NCI-H82 (cell line): ENCODE results near the gene CSTB.

Experiments used
- DNase-seq: peaks from one replicate; lab custom pipeline; 2025; lab: John Stamatoyannopoulos, UW

The CSTB gene

DNA sequence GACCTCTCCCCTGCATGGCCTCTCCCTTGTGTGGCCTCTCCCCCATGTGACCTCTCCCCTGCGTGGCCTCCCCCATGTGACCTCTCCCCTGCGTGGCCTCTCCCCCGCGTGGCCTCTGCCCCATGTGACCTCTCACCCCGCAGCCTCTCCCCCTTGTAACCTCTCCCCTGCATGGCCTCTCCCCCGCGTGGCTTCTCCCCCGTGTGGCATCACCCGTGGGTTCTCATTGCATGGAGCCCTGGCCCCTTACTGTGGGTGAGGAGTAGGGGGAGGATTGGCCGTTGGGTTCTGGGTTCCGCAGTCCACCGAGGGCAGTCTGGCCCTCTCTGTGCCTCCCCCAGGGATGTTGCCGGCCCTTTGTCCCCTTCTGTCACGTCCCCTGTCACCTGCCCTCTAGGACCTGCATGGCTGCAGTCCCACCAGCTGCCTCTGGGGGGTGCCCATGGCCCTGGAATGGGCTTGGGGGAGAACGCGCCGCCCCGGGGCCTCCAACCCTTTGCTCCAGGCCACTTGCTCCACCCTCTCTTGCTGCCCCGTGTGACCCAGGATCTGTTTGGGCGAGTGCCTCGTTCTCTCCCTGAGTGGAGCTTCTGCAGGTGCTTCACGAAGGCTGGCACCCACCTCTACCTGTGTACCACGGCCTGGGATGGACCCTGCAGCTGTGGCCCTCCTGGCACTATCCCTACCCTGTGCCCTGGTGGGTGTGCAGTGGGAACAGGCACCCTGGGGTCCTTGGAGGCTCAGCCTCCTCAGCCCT is 34.6 kb upstream of the CSTB start:
- DNase-seq = peak; percentile 89

DNA sequence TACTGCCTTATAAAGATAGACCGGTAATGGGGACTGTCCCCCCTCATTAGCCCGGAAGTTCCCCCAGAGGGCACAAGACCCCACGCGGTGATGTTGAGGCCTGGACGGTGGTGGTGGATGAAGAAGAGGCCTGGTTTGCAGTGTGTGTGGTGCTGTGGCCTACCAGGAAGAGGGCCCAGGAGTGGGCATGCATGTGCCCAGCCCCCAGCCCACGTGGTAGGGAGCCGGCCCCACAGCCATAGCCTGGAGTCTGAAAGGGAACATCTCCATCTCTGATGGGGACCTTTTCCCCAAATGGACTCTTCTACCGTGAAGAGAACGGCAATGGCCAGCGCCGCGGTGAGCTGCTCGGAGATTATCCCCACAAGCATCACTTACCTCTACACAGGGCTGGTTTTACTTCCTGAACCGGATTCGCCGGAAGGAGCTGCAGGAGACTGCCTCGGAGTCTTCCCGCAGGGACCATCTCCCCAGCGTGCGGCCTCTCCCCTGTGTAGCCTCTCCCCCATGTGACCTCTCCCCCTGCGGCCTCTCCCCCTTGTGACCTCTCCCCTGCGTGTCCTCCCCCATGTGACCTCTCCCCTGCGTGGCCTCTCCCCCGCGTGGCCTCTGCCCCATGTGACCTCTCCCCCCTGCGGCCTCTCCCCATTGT is 33.9 kb upstream of the CSTB start:
- peak; percentile 26 for DNase-seq

DNA sequence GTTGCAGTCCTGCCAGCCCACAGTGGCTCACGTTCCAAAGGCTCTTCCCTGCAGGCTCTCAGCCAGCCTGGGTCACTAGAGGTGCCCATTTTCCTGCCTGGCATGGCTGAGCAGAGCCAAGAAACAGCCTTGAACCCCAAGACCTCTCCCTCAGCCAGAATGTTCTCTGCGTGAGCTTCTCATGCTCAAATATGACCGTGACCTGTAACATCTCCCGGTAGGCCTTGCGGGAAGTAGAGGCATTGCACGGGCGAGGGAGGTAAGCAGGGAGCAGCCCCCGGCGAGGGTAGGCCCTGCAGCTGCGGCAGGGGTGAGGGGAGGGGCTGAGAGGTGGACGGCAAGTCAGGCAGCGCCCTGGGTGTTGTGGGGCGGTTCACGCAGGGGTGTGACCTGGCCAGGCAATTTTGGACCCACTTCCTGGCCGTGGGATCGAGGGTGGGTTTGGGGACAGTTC is 33.3 kb upstream of the CSTB start:
- DNase-seq = no peak

DNA sequence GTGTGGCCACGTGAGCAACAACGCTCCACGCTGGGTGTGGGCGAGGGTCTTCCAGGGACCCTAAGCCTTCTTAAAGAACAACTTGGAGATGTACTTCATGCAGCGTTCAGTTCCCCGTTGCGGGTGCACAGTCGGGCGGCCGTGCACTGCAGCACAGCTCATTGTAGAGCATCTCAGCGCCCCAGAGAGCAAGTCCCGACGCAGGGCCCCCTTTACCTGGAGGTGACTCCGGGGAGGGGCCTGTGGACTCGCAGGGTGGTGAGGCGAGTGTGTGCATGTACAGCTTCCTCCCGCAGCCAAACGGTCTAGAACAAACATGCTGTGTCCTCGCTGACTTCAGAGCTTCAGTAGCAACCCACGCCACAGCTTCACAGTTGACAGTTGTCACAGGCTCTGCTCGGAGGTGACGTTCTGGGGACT is 32.7 kb upstream of the CSTB start:
- no peak for DNase-seq

DNA sequence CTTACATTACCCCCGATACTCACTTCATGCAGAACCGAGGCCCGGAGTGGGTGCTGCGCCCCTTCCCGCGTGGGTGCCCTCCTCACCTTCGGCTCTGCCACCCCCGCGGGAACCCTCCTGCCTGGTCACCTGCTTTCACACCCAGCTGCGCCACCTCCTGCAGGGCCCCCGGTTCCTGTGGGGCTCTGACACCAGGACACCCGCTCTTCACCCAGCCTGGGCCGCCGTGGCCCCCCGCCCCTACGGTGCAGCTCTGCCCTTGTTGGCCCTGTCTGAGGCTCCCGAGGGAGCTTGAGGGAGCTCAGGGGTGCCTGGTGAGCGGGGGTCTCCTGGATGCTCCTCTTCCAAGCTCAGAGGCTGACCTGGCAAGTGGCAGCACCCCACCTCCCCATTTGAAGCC is 32.3 kb upstream of the CSTB start:
- DNase-seq = no peak

DNA sequence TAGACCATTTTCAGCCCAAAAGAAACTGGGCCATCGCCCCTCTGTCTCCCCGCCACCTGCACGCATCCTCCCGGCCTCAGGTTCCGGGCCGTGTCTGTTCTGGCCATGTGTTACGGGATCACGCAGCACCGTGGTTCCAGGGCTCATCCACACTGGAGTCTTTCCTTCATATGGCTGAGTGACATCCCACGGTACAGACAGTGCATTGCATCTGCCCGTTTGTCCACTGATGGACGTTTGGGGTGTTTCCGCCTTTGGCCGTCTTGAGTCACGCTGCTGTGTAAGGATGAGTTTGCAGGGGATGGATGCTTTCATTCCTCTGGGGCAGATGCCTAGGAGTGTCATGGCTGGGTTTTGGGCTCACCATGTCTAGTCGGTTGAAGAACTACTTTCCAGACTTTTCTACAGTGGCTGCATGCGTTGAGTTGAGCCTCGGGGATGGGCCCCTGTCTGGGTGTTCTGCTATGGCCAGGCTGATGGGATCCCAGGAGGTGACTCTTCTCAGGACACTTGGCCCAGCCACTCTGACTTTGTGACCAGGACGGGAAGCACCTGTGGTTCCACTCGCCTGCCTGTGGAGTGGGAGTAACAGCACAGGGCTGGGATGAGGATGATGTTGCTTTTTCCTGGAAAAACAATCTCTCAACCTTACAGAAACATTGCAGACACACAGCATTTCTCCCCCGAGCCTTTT is 30.1 kb upstream of the CSTB start:
- no peak for DNase-seq

DNA sequence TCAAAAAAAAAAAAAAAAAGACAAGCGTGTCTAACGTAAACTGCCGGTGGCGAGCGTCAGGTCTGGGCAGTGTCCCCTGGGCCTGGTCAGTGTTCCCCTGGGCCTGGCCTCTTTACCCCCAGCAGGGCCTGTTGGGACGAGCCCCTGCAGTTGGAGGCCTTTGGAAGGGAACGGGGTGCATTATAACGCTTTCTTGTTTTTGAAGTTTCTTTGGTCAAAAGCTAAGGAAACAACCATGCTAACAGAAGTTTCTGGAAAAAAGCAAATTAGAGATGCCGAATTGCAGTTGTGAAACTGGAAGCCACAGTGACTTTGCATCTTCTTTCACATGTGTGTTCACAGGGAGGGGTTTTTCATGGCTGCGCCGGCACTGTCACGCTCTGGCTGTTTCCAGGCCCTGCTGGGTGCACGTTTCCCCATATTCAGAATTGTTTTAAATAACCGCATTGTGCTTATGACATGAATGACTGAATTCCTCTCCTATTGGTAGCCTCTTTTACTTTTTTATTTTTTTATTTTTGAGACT is 29.2 kb upstream of the CSTB start:
- no peak for DNase-seq

DNA sequence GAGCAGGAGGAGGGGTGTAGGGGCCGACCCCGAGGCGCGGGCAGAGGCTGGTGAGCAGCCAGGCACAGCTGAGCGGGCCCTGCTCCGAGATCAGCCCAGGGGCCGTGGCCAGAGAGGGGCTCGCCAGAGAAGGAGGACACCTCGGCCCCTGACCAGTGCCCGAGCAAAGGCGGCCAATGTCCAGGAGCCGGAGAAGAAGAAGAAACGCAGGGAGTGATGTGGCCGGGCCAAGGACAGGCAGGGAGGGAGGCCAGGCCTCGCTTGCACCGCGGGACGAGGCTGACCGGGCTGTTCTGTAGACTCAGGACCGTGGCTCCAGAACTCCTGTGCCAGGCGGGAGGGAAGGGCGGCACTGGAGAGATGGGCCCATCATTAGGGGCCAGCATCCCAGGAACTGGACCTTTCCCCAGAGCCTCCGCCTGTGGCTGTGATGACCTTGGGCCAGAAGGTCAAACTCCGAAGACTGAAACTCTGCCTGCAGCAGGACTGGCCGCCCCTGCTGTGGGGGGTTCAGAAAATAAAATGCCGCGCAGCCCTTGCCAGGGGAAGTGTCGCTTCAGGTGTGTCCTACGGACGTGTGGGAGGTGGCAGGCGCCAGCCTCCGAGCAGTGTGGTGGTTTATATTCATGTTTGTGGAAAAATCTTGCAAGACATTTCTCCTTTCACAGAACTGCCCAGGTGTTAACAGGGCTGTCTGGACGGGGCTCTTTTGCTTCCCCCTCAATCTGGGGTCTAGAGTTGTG is 27.6 kb upstream of the CSTB start:
- no peak for DNase-seq

DNA sequence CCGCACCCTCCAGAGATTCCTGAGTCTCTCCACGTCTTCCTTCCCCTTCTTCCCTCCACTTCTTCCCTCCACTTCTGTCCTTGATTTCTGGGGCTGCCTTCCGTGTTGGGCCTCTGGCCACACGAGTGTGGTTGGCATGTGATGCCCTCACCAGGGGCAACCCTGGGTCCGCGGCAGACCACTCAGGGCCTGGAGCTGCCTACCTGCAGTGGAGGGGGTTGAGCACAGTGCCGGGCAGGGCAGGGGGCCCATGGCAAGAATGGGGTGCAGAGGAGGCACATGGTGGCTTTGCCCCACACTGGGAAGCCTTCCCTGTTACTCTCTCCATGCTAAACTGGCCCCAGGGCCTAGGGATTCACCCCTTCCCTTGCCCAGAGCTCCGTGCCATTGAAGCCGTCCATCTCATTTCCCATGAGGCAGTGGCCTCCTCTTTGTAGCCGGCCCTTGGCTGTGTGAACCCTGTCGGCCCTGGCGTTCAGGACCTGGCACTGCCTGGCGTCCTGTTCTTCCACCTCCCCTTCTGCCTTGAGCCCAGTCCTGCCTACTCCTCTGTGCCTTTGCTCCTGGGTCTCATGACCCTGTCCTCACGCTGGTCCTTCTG is 26.7 kb upstream of the CSTB start:
- no peak for DNase-seq

DNA sequence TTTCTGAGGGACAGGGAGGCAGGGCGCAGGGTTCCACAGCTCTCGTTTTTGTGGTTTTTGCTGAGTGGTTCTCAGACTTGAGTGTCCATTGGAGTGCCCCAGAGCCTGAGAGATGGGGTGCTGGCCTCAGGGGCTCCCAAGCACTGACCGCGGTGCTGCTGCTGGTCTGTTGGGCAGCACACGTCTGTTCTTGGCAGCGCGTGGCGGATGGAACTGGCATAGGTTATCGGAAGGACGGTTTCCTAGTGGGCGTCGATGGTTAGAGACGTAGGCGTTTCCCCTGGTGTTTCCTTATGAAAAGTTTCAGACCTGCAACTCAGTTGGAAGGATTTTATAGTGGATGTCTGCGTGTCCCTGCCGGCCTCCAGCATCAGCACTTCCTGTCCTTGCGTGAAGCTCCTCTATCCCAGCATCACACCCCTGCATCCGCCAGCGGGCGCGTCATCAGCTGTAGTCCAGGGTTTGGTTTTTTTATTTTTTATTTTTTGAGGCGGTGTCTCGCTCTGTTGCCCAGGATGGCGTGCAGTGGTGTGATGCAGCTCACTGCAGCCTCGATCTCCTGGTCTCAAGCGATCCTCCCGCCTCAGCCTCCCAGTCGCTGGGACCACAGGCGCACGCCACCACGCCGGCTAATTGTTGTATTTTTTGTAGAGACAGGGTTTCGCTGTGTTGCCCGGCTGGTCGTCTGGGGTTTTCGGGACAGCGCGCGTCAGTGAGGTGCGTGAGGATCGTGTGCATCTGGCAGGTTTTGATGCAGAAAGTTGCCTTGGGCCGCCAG is 25.1 kb upstream of the CSTB start:
- no peak for DNase-seq

DNA sequence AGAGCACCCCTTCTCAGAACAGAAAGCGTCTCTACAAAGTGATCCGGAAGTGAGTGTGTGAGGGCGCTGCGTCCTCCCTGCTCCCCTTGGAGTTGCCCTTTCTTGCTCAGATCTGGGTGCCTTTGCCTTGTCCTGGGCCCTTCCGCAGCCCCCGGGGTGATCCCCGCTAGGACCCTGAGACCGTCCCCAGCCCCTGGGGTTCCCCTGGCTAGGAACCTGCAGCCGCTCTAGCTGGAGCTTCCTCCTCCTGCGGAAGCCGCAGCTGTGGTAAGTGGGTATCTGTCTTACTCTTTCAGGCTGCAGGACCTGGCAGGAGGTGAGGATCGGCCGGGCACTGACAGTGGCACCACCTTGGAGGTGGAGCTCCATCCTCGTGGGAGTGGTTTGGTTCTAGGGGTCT is 24.5 kb upstream of the CSTB start:
- DNase-seq = no peak

DNA sequence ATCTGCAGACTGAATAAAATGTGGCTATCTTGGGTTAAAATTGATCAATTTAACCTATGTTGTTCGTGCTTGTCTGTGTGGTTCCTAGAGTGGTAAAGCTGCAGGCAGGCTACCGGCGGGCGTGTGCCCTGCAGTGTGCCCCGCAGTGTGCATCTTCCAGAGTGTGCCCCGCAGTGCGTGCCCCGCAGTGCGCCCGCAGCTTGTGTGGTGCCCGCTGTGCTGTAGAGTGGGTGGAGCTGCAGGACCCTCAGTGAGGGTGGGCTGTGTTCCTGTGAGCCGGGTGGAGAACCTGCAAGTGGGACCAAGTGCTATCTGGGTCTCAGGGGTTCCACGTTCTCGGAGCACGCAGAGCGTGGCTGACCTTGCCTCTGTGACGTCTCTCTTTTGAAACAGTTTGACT is 24.0 kb upstream of the CSTB start:
- no peak for DNase-seq

DNA sequence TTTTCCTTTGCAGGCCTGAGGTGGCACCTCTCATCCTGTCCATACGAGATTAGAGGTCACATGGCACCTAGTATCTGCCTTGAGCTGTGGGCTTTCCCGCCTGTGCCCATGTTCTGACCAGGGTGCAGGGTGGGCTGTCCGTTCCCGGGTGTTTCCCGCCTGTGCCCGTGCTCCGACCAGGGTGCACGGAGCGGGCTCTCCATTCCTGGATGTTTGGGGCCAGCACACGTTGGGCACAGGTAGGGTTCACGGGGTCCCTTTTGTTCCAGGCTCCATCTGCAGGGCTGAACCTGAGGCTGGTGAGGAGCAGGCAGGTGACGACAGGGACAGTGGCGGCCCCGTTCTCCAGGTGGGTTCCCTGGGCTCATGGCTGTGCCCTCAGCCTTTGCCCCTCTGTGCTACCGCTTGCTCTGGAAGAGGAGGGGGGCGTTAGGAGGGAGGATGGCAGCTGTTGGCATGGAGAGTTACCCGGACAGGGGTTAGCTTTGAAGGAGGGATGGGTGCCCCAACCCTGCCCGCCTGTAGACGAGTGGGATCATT is 23.3 kb upstream of the CSTB start:
- no peak for DNase-seq

DNA sequence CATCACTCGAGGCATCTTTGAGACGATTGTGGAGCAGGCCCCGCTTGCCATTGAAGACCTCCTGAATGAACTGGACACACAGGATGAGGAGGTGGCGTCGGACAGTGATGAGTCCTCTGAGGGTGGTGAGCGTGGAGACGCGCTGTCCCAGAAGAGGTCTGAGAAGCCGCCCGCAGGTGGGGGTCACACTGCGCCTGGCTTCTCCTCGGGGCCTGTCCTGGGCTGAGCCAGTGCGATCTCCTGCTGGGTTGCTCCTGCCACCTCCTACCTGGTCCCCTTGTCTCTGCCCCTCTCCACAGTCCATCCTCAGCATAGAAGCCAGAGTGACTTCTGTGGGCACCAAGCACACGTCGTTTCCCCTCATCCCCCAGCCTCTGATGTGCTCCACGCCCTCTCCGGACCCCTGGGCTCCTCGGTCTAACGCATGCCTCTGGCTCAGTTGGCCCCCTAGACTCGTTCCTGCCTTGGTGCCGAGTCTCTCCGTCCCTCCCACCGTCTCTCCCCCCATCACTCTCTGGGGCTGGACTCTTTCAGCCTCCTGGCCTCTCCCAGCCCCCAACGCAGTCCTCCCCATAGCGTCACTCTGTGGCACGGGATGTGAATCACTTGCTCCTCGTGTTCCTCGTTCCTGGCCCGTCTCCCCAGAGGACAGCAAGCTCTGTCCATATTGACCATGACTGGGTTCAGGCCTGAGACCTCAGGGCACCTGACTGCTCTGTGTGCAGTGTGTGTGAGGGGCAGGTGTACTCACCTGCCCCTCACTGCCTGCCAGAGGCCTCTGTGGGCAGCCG is 22.0 kb upstream of the CSTB start:
- no peak for DNase-seq

DNA sequence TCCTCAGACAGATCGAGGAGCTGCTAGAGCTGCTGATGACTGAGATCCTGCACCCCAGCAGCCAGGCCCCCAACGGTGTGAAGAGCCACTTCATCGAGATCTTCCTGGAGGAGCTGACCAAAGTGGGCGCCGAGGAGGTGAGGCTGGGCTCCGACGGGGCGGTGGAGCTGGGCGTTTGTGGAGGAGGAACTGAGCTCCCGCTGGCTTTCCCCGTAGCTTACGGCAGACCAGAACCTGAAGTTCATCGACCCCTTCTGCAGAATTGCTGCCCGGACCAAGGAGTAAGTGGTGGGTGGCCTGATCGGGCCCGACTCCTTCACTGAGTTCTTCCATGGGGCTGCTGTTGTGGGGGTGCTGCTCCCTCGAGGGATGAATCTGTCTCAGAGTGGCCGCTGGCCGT is 21.3 kb upstream of the CSTB start:
- DNase-seq = no peak

DNA sequence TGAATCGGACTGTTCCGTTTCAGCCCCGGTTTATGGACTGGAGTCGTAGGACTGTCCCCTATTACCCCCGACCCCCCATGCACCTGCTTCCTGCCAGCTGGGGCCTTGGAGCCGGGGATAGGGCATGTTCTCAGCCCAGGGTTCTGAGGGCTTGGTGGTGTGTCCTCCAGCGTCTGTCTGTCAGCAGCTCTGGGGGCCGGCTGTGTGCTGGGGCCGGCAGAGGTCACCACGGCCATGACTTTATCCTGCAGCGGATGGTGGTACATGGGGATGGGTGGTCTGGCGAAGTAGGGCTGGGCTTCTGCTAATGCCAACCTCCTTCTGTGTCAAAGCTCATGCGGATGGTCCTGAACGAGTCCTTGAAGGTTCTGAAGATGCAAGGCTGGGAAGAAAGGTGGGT is 18.7 kb upstream of the CSTB start:
- DNase-seq = no peak

DNA sequence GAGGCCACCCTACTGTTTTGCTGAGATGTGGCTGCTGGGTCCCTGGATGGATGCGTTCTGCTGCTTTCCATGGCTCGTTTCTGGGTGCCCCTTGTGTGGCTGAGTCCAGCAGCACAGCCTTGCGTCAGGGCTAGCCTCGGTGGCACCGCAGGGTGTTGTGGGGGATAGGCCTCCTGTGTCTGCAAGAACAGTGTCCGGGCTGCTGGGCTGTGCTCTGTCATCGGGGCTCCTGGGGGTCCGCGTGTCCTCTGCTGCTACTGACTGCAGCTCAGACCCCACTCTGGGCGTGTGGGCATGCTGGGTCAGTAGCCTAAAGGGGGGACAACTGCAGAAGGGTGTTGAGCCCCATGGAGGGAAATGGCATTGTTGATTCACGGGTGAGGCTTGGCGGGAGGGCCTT is 18.2 kb upstream of the CSTB start:
- no peak for DNase-seq

DNA sequence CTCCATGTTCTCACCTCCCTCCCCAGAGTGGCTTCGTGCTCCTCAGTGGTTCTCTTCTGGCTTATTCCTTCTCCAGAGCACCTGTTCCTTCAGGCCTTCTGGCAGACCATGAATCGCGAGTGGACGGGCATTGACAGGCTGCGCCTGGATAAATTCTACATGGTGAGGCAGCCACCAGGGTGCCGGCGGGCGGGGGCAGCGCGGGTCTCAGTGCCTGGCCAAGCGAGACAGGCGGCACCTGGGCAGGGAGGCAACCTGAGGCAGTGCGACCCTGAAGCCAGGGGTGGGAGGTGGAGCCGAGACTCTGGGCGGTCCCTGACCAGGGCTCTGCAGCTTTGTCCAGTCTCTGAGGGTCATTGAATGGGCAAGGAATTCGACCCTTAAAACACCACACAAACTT is 17.1 kb upstream of the CSTB start:
- no peak for DNase-seq

DNA sequence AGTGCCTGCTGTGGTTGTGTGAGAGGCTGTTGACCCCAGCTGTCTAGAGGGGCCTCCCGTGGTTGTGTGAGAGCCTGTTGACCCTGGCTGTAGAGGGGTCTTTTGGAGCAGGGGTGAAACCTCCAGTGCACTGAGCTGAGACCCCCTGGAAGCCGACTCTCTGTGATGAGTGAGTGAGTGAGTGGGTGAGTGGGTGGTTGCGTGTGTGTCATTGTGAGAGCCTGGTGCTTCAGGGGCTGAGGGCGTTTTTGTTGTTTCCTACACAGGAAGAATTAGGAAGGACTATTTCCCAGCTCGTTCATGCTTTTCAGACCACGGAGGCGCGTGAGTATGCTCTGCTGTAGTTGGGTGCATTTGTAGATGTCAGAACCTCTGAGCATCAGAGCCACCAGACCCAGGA is 16.3 kb upstream of the CSTB start:
- DNase-seq = no peak

DNA sequence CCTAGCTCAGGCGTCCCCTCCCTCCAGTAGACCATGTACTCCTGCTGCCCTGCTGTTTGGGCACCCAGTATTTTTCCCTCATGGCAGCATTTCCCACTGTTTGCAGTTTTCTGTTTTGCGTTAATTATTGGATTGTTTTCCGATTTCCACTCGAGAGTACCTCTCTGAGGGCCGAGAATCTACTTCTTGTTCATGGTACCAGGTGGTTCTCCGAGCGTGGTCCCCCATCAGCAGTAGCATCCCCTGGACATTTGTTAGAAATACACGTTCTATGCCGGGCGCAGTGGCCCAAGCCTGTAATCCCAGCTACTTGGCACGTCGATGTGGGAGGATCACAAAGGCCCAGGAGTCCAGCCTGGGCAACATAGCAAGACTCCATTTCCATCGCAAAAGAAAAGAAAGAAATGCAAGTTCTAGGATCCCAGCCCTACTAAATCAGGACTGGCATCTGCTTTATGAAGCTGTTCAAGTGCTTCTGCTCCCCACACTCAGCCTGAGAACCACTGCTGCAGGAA is 14.0 kb upstream of the CSTB start:
- DNase-seq = peak; percentile 31
